Hematopoietic multipotent progenitor cell (in vitro differentiated cells): ENCODE results near the gene JPH4. TPM values are rescaled to one million over a fixed set of nuclear protein-coding genes. Genes with fewer than 3 reads are reported as not detected.
"Not testable (repeated sequence)": the region's sequence is repeated elsewhere in the genome, so short reads cannot be mapped to it uniquely, and the experiment has no call there.

Experiments used
- DNase-seq, 3 donors: peaks; one replicate each; pipeline ENCODE4 v3.0.0-alpha.2; 2011 to 2015; ENCODE audit warnings: low read depth in 2 of 3, low spot score in 2 of 3
- total RNA-seq: library from RNA; depleted of rRNA; stranded (reverse); fragments of >200 nt; gene quantifications from one replicate; pipeline ENCODE4 v1.2.3, GENCODE V29; 2012

Gene JPH4
- total RNA-seq, 1 donor, result 0.27 TPM

GRCh38 chr14:23609411-23610089 is 31.0 kb upstream of the JPH4 start:
- not testable (repeated sequence) for DNase-seq

GRCh38 chr14:23609001-23609400 is 30.4 kb upstream of the JPH4 start:
- no peak for DNase-seq

DNA sequence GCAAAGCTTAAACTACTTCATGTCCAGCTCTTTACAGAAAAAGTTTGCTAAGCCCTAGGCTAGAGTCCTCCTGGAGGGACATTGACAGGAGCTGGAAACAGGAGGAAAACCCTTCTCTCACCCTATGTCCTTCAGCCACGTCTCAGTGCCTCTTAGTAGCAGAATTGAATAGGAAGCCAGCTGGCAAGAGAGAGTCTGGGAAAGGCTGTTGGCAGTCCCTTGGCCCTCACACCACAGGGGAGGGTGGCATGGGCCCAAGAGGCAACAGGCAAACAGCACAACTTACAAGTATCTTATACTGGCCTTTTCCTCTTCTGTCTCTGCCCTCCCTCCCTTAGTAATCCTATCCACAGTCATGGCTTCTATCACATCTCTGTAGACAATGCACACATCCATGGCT is 29.9 kb upstream of the JPH4 start:
- no peak for DNase-seq

GRCh38 chr14:23605931-23606585 is 27.5 kb upstream of the JPH4 start:
- DNase-seq, result no peak

DNA sequence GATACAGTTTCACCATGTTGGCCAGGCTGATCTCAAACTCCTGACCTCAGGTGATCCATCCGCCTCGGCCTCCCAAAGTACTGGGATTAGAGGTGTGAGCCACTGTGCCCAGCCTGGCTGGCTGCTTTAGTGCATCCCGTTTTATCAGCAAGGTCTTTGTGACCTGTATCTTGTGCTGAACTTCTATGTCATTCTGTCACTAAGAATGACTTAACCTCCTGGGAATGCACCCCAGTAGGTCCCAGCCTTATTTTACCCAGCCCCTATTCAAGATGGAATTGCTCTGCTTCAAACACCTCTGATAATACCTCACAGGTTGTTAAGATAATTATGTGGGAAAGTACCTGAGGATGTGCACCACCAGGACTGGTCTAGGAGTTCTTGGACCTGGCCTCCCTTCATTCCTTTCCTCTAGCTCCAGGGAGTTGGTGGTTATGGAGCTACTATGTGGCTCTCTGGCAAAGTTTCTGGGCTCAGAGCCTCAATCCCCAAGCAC is 26.1 kb upstream of the JPH4 start:
- DNase-seq, result no peak

DNA sequence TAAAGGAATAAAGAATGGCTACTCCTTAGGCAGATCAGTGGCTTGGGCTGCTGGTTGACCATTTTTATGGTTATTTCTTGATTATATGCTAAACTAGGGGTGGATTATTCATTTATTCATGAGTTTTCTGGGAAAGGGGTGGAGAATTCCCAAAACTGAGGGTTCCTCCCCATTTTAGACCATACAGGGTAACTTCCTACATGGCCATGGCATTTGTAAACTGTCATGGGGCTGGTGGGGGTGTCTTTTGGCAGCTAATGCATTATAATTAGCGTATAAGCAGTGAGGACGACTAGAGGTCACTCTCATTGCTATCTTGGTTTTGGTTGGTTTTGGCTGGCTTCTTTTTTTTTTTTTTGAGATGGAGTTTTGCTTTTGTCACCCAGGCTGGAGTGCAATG is 25.6 kb upstream of the JPH4 start:
- DNase-seq, result no peak

- DNase-seq, result no peak
Measured at GRCh38 chr14:23603103-23603502, 24.5 kb upstream of the JPH4 start.

DNA sequence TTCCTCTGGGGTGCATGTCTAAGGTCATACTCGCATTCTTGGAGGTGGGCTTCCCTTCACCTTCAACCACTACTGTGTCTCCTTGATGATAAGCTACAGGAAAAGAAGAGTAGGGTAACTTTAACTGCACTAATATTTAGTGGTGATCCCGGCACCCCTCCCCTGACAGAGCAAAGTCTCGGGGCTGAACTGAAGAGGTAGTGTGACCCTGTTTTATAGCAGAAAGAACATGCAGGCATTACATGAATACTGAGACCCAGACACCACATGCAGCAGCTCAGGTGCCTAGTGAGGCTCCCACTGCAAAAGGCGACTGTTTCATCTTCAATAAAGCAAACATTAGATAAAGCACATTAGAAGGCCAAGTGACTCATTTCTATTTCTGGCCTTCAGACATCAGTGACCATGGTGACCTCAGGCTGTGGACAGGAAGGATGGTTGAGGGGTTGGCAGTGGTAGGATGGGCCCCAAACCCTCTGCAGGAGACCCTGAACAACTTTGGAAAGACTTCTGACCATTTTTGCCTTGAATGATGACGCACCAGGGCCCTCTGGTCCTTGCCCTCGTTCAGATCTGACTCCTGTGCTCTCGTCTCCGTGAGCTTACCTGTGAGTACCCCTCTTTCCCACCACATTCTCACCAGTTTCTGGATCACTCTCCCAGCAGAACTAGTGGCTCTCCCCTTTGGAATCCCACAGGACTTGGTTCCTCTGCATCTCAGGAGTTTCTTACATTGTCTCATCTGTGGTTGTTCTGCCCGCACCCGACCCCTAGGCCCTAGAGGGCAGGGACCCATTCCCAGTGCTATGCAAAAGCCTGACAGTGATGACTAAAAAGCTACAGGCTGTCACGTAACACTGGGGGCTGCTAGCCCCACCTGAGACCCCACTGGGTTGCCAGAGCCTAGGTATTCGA is 23.8 kb upstream of the JPH4 start:
- no peak for DNase-seq

DNA sequence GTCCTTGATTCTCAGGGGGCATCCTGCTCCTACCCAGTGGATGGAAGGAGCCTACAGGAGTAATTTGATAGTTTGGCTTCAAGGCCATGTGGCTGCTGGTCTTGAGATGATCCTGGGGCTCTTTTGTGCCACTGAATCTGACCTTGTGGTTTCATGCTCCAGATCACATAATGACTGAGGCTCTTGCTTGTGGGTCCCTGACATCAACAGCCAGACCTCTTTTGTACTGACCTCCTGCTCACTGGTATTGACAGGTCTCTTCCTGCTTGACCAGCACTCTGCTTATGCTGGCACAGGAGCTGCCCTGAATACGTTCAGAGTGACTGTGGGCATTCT is 23.2 kb upstream of the JPH4 start:
- no peak for DNase-seq

DNA sequence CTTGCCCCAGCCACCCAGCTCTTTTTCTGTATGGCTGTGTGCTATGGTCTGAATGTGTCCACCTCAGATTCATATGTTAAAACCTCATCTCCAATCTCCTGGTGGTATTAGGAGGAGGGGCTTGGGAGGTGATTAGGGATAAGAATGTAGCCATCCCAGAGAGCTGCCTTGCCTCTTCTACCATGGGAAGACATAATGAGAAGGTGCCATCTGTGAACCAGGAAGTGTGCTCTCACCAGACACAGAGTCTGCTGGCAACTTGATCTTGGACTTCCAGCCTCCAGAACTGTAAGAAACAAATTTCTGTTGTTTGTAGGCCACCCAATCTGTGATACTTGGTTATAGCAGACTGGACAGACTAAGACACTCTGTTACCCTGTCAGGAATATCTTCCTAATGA is 22.8 kb upstream of the JPH4 start:
- DNase-seq, result no peak

DNA sequence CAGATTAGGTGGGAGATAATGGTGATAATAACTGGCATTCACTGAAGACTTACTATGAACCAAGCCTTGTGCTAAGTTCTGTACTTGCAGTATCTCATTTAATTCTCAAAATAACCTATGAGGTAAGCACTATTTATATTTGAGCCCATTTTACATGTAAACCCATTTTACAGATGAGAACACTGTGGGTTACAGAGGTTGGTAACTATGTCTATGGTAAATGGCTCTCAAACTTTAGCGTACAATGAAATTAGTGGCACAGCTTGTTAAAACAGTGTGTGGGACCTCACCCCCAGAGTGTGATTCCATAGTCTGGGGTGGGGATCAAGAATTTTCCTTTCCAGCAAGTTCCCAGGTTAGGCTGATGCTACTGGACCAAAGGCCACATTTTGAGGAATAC is 22.2 kb upstream of the JPH4 start:
- no peak for DNase-seq

DNA sequence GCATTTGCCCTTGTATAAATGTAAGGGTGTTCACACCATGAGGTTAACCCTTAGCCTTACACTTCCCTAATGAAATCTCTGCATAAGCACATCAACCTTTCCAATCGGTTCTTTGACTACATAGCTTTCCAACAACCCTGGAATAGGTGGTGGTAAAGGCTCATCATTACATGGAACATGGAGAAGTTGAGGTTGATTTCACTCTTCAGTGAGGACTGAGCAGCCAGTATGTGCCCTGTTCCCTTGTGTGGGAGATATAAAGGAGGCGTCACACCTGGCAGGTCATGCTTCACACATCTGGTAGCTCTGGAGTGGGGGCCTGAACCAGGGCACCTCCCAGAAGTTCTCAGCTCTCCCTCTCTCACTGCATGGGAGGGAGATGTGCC is 21.7 kb upstream of the JPH4 start:
- DNase-seq, result no peak

- DNase-seq, result not testable (repeated sequence)
Measured at GRCh38 chr14:23594191-23594590, 15.6 kb upstream of the JPH4 start.

DNA sequence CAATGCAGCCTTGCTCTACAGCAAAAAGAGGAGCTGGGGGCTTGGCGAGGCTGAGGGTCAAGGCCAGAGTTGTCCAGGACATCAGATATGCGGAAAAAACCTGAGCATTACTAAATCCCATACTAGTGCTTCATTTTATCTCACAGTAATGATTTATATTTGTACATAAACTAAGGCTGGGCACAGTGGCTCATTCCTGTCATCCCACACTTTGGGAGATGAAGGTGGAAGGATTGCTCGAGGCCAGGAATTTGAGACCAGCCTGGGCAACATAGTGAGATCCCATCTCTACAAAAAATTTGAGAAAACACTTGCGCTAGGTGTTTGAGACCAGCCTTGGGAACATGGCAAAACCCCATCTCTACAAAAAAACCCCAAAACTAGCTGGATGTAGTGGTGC is 11.6 kb upstream of the JPH4 start:
- DNase-seq, result no peak

DNA sequence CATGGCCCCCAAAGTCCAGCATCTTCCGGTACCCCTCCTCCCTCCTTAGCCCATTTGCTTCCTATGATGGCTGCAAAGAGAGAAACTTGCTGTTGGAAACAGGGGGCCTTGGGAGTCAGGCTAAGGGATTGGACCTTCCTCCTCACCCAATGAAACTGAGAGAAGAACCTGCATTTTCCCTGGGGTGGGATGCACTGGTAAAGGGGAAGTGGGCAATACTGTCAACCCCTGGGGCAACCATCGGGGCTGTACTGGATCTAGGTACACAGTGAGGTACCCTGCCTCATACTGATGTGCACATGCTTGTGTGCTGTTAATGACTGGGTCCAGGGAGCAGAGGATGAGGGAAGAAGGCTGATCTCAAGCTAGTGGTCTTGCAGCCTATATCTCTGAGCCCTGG is 11.0 kb upstream of the JPH4 start:
- no peak for DNase-seq

- peak; percentile 49 to 94 (median 90) for DNase-seq
Measured at GRCh38 chr14:23588884-23589598, 10.5 kb upstream of the JPH4 start.

- DNase-seq, result not testable (repeated sequence)
Measured at GRCh38 chr14:23584527-23585203, 6.1 kb upstream of the JPH4 start.

GRCh38 chr14:23583761-23584526 is 5.4 kb upstream of the JPH4 start:
- DNase-seq, result not testable (repeated sequence)

DNA sequence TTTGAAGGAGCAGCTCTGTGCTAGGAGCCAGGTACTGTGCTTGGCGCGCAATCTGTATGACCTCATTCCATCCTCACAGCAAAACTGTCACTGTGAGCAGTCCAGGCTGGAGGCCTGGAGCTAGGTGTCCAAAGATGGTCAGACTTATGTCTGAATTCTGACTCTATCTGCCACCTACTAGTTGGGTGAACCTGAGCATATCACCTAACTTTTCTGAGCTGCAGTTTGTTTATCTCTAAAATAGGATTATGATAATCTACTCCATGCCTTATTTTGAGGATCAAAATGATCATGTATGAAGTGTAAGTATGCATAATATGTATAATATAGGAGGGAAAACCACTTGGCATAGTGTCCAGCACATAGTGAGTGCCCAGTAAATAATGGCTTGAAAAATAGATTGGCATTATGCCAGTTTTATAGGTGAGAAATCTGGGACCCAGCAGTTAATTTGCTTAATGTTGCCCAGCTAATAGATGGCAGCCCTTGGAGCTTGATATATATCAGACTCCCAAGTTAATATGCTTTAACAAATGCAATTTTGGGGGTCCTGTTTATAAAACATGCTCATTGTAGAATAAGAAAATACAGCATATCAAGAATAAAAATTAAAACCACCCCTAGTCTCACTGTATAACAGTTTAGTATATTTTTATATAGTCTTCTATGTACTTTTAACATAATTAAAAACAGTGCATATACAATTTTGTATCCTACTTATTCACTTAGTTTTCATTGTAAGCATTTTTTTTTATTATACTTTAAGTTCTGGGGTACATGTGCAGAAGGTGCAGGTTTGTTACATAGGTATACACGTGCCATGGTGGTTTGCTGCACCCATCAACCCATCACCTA is 4.5 kb upstream of the JPH4 start:
- no peak for DNase-seq
